GM10248 (cell line): ENCODE data around the gene TNXB.

Experiments
- CTCF ChIA-PET: fragments of 300-600 bp; sonication (Branson Sonifier 250); formaldehyde crosslinking; extraction: SDS; loops from one replicate; lab custom pipeline; 2021; ENCODE audit warnings: antibody characterized with exemption; lab: Yijun Ruan, JAX
- POLR2A ChIA-PET: fragments of 350-650 bp; sonication (Branson Sonifier 250); formaldehyde crosslinking; extraction: SDS; loops from one replicate; lab custom pipeline; 2020; ENCODE audit warnings: antibody characterized with exemption; lab: Yijun Ruan, JAX
- DNase-seq: peaks from one replicate; pipeline ENCODE4 v3.0.0; 2012; ENCODE audit errors: extremely low spot score
- TF ChIP-seq, protein P1 (sequence below): IDR thresholded peaks from 2 replicates; pipeline ENCODE4 v1.5.1; 2012; ENCODE audit warnings: mild to moderate bottlenecking, low read depth; ENCODE audit errors: extremely low read depth, missing control alignments, control extremely low read depth

TNXB gene

GRCh38 chr6:32075781-32076180 lies 33.4 kb downstream of the TNXB start:
- TF ChIP-seq, protein P1, sequence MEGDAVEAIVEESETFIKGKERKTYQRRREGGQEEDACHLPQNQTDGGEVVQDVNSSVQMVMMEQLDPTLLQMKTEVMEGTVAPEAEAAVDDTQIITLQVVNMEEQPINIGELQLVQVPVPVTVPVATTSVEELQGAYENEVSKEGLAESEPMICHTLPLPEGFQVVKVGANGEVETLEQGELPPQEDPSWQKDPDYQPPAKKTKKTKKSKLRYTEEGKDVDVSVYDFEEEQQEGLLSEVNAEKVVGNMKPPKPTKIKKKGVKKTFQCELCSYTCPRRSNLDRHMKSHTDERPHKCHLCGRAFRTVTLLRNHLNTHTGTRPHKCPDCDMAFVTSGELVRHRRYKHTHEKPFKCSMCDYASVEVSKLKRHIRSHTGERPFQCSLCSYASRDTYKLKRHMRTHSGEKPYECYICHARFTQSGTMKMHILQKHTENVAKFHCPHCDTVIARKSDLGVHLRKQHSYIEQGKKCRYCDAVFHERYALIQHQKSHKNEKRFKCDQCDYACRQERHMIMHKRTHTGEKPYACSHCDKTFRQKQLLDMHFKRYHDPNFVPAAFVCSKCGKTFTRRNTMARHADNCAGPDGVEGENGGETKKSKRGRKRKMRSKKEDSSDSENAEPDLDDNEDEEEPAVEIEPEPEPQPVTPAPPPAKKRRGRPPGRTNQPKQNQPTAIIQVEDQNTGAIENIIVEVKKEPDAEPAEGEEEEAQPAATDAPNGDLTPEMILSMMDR: no peak
- POLR2A ChIA-PET: no interaction called here
- CTCF ChIA-PET: interaction anchor here (1.9 to 2.6 kb wide), 2 partner anchors 28 to 169 kb away, joined by 4 to 10 read pairs; no protein-coding TSS in a partner anchor
- no peak for DNase-seq

DNA sequence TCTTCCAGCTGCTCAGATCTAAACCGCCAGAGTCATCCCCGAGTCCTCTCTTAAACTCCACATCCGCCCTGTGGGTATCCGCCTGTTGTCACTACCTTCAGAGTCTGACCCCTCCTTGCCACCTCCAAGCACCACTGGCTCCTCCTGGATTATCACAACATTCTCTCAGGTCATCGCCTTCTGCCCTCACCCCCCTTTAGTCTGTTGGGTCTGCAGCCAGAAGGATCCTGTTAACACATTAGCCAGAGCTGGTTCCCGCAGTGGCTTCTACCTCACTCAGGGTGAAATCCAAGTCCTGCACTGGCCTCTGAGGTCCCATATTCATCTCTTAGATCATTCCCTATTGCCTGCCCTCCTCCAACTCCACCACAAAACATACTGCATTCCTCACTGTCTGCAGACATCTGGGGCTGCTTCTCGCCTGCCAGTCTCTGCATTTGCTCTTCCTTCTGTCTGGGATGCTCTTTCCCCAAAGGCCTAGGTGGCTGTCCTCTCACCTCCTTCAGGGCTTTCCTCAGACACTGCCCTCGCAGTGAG lies 34.1 kb downstream of the TNXB start:
- ChIA-PET CTCF (interaction anchor here (2.6 kb wide), 1 partner anchor 27 kb away, joined by 10 read pairs; no protein-coding TSS in a partner anchor), POLR2A (no interaction called here)
- TF ChIP-seq, protein P1: no peak
- no peak for DNase-seq

DNA sequence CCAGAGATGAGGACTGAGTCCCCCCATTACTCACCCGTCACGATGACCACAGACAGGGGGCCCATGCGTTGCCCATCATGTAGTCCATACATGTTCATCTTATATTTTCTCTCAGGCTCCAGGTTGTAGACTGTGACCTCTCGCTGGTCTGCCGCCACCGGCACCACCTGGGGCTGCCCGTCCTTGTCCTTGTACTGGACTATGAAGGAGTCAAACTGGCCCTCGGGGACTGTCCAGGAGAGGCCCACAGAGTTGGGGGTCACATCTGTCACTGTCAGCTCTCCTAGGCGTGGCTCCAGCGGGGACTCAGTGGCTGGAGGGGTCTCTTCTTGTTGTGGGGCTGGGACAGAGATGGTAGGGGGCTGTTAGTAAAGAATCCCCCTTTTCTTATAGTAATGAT lies 35.5 kb downstream of the TNXB start:
- ChIA-PET CTCF (no interaction called here), POLR2A (no interaction called here)
- DNase-seq: no peak
- TF ChIP-seq, protein P1: no peak

DNA sequence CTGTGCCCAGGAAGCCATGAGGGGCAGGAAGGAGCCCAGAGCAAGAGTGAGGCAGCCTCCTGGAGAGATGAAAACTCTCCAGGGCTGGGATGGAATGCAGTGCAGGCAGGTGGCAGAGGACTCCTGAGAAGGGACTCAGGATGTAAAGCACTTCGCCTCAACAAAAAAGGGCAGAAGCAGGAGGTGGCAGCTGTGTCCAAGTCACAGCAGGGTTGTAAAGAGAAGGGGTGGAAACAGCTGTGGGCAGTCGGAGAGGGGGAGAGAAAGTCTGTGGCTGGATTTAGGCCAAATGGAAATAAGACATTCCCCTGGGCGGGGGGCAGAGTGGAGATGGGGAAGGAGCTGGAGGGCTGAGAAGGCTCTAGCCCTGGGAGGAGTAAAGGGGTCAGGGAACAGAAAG lies 36.0 kb downstream of the TNXB start:
- POLR2A ChIA-PET: no interaction called here
- TF ChIP-seq, protein P1: no peak
- CTCF ChIA-PET: no interaction called here
- no peak for DNase-seq

DNA sequence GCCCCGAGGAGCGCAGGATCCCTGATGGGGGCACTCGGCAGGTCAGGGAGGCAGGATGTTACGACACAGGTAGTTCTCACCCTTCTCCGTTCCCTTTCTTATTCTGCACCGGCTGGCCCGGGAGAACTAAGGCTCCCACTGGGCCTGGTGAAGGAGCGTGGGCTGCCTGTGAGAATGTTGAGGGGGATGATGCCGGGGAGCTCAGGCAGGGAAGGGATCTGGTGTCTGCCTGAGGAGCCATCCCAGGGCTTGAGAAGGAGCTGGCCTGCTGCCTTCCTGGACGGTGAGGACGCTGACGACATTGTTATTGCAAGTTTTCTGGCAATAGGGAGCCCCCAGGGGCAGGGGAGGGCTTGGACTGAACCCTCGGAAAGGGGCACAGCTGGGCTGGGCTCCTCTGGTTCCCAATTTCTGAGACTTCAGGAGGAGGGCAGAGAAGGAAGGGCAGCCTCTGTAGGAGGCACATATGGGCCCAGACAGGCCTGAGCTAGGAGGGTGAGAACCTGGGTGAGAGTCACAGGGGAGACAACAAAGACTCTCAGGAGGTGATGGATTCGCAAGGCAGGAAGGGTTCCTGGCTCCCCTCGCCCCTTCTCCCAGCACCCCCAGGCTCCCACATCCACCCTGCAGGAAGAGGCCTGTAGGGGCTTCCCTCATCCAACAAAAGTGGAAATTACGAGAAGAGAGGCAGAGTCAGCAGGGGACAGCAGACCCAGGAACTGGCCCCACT lies 38.2 kb downstream of the TNXB start:
- no peak for DNase-seq
- CTCF ChIA-PET: interaction anchor here (1.0 kb wide), 1 partner anchor 9 kb away, joined by 3 read pairs; no protein-coding TSS in a partner anchor
- TF ChIP-seq, protein P1: no peak
- POLR2A ChIA-PET: interaction anchor here (0.5 kb wide), 1 partner anchor 34 kb away, joined by 5 read pairs; no protein-coding TSS in a partner anchor

GRCh38 chr6:32069878-32070515 lies 39.1 kb downstream of the TNXB start:
- no peak for DNase-seq
- TF ChIP-seq, protein P1: no peak
- ChIA-PET CTCF (interaction anchor here (1.0 kb wide), 1 partner anchor 10 kb away, joined by 3 read pairs; no protein-coding TSS in a partner anchor), POLR2A (no interaction called here)
